A549 (cell line): ENCODE measurements around the gene OR2T27.

ENCODE experiments used
- BHLHE40 ChIP-seq: IDR thresholded peaks from 2 replicates; pipeline ENCODE4 v1.6.1; 2012; ENCODE audit warnings: low read depth, low read length, inconsistent platforms
- CHD2 ChIP-seq: fragments of 150-350 bp; IDR thresholded peaks from 2 replicates; pipeline ENCODE4 v1.6.1; 2014; ENCODE audit warnings: low read length; ENCODE audit not compliant: partially characterized antibody
- CTCF ChIP-seq: fragments of >200 bp; sonication (Bioruptor Twin); formaldehyde crosslinking; IDR thresholded peaks from 3 replicates; pipeline ENCODE4 v1.5.1; 2016
- ELK1 ChIP-seq: fragments of 150-350 bp; IDR thresholded peaks from 2 replicates; pipeline ENCODE4 v1.6.1; 2014; ENCODE audit warnings: low read depth, mild to moderate bottlenecking, low read length
- KDM5A ChIP-seq: fragments of 200-600 bp; sonication (generic); IDR thresholded peaks from 2 replicates; pipeline ENCODE4 v1.6.1; 2016; ENCODE audit warnings: antibody characterized with exemption, mild to moderate bottlenecking
- NFE2L2 ChIP-seq: fragments of 150-350 bp; conservative IDR thresholded peaks from 2 replicates; pipeline ENCODE4 v1.6.1; 2014; ENCODE audit warnings: low read length
- RFX5 ChIP-seq: fragments of 450-650 bp; IDR thresholded peaks from 2 replicates; pipeline ENCODE4 v1.7.1; 2014; ENCODE audit warnings: antibody characterized with exemption, mild to moderate bottlenecking, moderate library complexity
- RNF2 ChIP-seq: fragments of 200-600 bp; sonication (generic); IDR thresholded peaks from 2 replicates; pipeline ENCODE4 v1.6.1; 2016; ENCODE audit warnings: low read depth, mild to moderate bottlenecking, antibody characterized with exemption, moderate library complexity, borderline replicate concordance

DNA sequence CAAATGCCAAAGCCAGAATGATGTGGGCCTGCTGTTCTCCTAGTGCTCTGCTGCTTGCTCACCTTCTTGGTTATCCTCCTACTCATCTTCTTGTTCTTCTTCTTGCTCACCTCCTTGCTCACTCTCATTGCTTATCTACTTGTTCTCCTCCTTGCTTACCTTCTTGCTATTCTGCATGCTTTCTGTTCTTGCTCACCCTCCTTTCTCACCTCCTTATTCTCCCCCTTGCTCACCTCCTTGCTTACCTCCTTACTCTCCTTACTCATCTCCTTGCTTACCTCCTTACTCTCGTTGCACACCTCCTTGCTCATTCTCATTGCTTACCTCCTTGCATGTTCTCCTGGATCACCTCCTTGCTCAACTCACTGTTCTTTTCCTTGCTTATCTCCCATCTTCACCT, 47.4 kb upstream of the OR2T27 start, which contains the start of gene OR14I1:
- no peak for TF ChIP-seq RFX5
- no peak for TF ChIP-seq CHD2
- no peak for TF ChIP-seq CTCF
- TF ChIP-seq BHLHE40 = no peak
- no peak for TF ChIP-seq NFE2L2
- no peak for TF ChIP-seq ELK1
- no peak for TF ChIP-seq RNF2
- TF ChIP-seq KDM5A = no peak
